ENCODE measurements around the gene POLE4.

GRCh38 chr2:74908748-74909444 is 49.5 kb upstream of the POLE4 start:
- TF ChIP-seq CTCF (IDR thresholded peaks at IDR 0.05): no peak
- no peak for TF ChIP-seq POLR2A (IDR thresholded peaks at IDR 0.05)
